ENCODE results near the gene WFDC1.
"Not testable (repeated sequence)": the region's sequence is repeated elsewhere in the genome, so short reads cannot be mapped to it uniquely, and the experiment has no call there.

WFDC1 gene

DNA sequence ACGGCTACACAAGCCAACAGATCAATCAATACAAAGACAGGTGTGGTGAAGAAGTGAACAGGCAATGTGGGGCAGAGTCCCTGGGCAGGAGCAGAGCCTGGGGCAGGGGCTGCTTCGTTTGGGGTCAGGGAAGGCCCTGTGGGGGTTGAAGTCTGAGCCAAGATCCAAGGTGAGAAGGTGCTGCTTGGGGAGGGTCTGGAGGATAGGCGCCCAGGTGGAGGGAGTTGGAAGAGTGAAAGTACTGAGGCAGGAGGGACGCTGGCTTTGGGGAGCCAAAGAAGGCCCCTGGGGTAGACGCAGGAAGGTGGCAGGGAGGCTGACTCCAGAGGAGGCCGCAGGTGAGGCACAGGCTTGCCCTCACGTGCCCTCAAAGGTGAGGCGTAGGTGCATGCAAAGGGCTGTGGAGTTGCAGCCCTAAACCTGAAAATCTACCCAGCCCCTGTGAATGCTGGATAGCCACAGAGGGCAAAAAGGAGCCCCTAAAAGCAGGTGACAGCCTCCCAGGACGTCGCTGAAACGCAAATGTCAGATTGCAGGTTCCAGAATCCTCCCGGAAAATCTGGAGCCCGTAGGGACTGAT lies 33.3 kb downstream of the WFDC1 start:
- no peak for DNase-seq (ENCODE audit: low read depth in 2 of 2)

DNA sequence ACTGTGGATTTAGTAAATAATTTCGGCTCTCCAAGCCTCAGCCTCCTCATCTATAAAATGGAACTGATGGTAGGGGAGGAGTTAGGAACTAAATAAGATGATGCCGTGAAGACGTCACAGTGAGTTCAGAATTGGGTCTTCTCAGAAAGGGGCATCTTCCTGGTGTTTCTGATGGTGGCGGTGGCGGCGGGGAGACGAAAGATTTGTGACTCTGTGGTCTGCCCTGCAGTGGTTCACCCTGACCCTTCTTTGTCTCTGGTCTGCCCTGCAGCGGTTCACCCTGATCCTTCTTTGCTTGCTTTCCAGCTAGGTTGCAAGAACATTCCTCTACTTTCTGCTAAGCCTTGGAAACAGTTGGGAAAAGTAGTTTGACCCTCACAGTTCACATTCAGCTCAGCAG lies 34.3 kb downstream of the WFDC1 start:
- no peak for DNase-seq (ENCODE audit: low read depth in 2 of 2)

DNA sequence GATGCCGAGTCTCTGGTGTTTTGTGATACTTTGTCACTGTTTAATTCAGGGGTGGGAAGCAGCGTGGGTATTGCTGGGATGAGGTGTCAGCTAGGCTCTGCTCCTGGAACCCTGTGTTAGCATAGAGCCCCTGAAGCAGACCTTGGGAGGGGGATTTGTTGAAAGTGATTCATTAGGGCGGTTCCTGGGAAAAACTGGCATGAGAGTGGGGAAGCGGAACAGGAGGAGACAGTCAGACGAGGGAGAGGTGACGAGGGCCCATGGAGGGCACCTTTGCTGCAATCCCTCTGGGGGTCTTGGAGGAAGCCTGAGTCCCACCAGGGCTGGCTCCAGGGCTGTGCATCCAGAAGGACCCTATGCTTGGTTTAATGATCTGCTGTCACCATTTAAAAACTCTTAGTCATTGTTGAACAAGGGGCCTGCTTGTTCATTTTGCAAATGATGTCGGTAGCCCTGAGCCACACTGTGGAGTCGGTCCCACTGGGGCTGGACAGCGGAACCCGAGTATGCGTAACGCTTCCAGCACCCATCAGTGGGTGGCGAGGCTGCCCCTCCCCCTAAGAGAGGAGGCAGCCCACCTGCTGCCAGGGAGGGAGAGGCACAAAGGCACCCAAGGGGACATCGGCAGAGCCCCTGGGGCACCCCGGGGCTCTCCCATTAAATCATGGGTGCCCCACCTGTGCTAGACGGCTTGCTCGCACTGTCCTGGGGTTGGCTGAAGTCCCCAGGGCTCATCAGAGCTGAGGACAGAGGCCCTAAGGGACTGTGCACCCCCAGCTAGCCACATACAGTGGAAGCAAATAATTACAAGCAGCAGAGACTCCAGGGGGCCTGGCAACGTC lies 35.4 kb downstream of the WFDC1 start:
- DNase-seq (ENCODE audit: low read depth in 2 of 2), result no peak

DNA sequence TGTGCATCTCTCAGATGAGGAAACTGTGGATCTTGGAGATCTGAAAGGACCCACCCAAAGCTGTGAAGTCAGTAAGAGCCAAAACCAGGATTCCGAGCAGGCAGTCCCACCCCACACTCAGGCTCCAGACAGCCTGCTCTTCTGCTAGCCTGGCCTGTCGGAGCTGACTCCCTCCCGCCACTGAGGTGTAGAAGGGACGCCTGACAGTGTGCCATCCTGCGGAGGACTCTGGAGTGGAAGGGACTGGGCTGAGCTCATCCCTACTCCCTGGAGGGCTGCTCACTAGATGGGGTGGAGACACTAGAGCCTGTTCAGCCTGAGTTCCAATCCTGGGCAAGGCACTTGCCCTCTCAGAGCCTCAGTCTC lies 36.0 kb downstream of the WFDC1 start:
- no peak for DNase-seq (ENCODE audit: low read depth in 2 of 2)

DNA sequence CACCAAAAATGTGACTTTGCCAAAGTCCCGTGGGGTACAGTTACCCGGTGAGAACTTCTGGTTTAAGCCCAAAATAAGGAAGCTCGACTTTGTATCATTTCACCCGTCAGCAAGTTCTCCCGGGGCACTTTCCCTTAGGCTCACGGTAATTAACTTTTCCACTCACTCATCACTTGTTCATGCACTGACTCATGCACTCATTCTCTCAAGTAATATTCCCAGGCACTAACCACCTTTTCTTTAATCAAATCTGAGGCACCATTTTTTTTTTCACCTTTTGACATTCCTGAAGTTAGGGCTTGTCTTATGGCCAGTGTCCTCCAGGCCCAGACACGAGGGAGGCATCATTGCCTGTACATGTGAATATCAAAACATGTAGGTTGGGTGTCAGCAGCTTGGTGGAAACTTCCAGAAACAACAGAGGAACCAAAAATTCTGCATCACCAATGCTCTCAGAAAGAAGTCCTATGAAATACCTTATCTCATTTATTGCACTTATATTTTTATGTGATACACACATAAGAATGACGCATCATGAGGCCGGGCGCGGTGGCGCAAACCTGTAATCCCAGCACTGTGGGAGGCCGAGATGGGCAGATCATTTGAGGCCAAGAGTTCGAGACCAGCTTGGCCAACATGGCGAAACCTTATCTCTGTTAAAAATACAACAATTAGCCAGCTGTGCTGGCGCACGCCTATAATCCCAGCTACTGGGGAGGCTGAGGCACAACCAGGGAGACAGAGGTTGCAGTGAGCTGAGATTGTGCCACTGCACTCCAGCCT lies 37.5 kb downstream of the WFDC1 start:
- DNase-seq (ENCODE audit: low read depth in 2 of 2), result no peak

DNA sequence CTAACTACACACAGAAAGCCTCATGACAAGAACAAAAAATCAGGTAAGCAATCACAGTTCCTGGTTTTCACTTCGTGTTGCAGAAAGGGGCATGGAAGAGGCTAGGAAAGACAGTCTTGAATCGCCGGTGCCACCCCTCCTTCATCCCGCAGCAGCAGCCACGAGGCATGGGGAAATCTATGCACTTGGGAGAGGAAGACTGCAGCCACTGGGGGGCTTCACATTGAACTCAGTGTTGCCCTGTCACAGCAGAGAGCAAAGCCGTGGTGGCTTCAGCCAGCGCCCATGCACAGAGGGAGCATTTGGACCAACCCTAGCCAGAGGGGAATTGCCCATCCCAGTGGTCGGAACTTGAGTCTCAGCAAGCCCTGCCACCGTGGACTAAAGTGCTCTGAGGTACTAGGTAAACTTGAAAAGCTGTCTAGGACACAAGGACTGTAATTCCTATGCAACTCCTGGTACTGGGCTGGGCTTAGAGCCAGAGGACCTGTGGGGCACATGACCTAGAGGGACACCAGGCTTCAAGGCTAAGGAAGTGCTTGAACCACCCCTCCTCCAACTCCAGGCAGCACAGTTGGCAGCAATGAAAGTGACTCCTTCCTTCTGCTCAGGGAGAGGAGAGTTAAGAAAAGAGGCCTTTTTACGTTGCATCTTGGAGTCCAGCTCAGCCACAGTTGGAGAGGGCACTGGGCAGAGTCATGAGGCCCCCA lies 38.5 kb downstream of the WFDC1 start:
- no peak for DNase-seq (ENCODE audit: low read depth in 2 of 2)

DNA sequence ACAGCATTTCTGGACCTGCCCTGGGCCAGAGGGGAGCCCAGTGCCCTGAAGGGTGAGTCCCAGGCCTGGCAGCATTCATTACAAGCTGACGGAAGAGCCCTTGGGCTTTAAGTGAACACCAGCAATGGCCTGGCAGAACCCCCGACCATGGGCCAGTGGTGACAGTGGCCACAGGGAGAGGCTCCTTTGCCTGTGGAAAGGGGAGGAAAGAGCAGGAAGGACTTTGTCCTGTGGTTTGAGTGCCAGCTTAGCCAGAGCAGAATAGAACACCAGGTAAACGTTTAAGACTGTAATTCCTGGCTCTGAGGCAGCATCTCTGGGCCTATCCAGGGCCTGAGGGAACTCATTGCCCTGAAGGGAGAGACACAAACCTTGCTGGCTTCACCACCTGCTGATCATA lies 39.4 kb downstream of the WFDC1 start:
- DNase-seq (ENCODE audit: low read depth in 2 of 2), result no peak

DNA sequence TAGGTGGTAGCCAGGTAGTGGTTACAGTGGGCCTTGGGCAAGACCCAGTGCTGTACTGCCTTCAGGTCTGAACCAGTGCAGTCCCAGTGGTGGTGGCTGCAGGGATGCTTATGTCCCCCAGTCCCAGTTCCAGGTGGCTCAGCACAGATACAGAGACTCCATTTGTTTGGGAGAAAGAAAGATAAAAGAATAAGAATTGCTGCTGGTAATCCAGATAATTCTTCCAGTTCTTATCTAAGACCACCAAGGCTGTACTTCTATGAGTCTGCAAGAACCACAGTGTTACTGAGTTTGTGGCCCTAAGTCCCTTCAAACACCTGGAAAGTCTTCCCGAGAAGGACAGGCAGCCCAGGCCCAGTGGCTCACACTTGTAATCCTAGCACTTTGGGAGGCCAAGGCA lies 39.8 kb downstream of the WFDC1 start:
- DNase-seq (ENCODE audit: low read depth in 2 of 2), result no peak

DNA sequence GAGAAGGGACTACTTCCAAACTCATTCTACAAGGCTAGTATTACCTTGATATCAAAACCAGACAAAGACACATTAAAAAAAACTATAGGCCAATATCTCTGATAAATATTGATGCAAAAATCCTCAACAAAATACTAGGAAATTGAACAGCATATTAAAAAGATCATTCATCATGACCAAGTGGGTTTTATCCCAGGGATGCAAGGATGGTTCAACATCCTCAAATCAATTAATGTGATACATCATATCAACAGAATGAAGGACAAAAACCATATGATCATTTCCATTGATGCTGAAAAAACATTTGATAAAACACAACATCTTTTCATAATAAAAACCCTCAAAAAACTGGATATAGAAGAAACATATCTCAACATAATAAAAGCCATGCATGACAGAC lies 42.6 kb downstream of the WFDC1 start:
- not testable (repeated sequence) for DNase-seq (ENCODE audit: low read depth in 2 of 2)

DNA sequence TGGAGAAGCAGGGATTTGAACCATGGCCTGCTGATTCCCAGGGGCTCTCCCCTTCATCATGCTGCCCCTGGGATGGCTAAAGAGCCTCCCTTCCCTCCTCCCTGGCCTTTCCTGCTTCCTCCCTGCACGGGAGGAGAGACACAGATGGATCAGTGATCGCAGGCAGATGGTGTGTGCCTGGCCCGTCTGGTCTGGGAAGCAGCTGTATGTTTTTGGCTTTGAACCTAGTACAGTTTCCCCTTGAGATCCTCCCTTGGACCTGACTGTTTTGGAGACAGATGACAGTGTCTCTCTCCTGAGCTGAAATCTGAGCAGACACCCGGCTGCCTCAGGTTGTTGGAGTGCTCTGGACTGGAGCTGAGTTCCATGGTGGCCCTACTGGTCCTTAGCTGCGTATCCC lies 44.6 kb downstream of the WFDC1 start:
- no peak for DNase-seq (ENCODE audit: low read depth in 2 of 2)

DNA sequence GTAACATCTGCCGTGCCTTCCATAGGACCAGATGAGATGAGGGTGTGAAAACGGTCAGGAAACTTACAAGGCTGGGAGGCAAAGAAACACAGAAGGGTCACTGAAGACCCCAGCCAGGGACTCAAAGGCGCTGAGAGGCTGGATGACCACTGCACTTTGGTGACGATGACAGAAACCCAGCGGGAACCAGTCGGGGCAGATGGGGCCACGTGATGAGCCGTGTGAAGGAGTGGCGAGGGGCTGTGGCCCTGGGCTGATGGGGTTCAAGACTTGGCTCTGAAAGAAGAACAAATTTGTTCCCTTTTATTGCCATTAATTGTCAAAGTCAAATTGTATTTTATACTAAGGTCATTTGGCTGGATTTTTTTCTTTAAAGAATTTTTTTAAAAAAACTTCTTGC lies 45.1 kb downstream of the WFDC1 start:
- DNase-seq (ENCODE audit: low read depth in 2 of 2), result no peak

DNA sequence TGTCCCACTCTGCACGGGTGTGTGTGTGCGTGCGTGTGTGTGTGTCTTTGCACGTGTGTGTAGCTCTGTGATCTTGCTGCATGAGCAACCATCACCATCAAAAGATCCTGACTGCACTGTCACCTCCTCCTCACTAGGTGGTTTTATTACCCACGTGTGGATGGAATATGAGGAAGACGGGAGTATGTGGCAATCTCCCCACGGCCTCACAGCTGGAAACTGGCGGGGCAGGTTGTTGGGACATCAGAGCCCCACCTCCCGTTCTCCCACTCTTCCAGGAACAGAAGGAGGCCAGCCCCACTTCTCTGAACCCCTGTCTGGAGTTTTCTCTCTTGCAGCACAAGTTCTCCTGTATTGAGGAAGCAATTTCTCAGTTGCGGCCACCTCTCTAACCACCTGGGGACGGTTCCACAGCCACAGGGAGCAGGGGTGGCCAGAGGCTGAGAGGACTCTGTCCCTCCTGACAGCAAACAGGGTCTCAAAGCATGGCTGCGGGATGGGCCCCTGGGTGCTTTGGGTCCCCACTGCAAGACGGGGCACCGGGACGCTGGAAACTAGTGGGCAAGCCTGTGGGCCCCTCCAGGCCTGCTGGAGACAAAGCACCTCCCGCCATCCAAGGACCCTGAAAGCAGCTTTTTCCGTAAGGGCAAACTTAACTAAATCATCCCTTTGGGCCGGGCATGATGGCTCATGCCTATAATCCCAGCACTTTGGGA lies 45.8 kb downstream of the WFDC1 start:
- no peak for DNase-seq (ENCODE audit: low read depth in 2 of 2)

DNA sequence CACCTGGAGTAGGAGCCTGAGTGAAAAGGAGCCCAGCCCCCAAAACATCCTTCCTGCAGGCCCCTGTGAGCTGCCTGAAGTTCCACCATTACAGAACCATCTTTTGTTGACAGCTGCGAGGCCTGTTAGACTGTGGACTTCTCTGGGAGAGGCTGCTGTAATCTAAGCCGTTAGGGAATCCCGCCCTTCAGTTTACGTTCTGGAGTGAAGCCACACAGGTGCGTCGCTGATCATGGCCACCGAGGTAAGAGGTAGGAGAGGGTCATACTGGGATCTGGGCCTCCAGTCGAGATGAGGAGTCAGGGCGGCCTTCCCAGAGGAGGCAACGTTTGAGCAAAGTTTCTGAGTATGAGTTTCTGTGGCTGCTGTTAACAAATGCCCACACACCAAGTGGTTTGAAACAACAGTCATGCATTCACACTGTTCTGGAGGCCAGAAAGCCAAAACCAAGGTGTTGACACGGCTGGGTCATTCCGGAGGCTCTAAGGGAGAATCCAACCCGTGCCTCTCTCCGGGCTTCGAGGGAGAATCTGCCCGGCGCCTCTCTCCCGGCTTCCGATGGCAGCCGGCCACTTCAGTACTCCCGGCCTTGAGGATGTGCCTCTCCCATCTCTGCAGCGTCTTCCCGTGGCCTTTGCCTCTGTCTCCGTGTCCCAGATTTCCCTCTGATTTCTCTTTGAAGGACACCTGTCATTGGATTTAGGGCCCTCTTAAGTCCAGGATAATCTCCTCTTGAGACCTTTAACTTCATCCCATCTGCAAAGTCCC lies 47.0 kb downstream of the WFDC1 start:
- no peak for DNase-seq (ENCODE audit: low read depth in 2 of 2)

DNA sequence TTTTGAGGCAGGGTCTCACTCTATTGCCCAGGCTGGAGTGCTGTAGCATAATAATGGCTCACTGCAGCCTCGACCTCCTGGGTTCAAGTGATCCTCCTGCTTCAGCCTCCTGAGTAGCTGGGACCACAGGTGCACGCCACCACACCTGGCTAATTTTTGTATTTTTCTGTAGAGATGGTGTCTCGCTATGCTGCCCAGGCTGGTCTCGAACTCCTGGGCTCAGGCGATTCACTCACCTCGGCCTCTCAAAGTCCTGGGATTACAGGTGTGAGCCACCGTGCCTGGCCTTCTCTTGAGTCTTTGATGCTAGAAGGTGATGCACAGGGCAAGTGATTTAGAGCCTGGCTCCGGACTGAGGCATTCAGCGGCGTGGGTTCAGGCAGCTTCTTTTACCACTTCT lies 49.1 kb downstream of the WFDC1 start:
- not testable (repeated sequence) for DNase-seq (ENCODE audit: low read depth in 2 of 2)

DNA sequence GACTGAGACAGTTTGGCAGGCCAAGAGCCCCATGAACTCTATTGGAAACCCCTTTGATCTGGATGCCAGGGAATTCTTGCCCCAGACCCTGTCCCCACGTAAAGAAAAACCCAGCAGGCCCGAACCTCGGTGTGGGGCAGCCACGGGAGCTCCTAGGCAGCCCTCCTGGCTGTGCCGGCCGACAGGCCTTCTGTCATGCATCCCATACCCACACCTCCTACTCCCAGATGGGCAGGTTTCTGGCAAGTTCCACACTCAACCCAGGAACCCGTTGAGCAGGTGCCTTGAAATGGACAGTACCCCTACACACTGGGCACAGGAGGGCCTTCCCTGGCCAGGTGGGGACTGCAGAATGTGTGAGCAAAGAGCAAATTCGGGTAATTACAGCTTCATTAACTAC lies 50.1 kb downstream of the WFDC1 start:
- DNase-seq (ENCODE audit: low read depth in 2 of 2), result no peak

DNA sequence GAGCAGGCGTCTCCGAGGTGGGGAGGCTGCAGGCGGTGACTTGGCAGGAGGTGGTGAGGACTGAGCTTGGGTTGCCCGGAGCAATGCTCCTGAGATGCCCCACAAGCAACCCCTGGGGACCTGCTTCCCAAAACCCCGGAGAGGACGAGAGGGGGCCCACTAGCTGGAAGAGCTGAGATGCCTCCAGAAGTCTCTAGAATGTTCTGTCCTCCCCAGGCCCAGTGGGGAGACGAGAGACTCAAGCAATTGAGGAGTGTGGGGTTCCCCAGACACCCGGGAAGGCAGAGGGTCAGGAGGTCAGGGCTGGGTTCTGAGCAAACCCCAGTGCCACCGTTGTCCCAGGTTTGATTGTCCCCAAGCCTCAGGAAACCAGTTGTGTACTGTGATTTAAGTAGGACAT lies 52.5 kb downstream of the WFDC1 start:
- no peak for DNase-seq (ENCODE audit: low read depth in 2 of 2)

DNA sequence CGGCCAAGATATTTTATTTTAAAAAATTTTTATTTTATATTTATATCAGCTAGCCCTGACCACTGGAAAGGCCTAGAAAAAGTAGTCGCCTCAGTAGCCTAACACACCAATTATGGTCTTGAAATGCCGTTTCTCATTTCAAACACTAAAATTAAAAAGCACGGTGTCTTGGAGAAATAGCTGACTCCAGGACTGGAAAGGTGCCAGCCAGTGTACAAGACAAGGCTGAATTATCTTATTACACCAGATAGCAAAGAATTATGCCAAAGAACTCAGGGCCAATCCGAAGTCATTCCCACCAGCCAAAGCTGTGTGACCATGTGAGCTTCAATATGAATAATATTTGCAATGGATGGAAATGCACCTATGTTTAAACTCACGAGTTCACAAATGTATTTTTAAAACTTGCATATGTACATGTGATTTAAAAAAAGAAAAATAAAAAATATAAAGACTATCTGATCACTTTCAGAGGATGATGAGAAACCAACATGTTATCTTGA lies 53.8 kb downstream of the WFDC1 start:
- DNase-seq (ENCODE audit: low read depth in 2 of 2), result no peak

DNA sequence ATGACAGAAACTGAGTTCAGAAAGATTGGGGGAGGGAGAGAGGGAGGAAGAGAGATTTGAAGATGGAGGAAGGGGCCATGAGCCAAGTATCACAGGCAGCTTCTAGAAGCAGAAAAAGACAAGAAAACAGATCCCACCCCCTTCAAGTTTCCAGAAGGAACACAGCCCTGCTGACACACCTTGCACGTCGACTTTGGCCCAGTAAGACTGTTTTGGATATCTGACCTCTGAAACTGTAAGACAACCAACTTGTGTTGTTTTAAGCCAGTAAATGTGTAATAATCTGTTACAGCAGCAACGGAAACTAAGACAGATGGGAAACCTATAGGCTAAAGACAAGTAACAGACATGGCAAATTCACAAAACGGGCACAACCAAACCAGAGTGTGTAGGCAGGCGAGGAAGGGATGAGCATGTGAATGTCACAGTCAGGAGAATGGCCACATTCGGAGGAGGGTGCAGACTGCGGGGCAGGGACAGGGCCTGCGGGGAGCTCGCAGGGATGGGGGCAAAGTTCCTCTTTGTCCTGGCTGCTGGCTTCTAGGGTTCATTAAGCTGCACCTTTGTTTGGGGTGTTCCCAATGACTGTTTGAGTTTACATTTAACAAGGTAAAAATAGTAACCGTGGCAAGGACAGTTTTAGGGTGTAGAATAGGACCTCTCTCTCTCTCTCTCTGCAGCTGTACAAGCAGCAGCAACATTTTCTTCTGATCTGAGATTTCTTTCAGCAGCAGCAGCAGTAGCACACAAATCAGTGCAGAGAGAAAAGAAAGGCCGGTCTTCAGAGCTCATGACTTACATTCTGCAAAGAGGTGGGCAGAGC lies 55.4 kb downstream of the WFDC1 start:
- DNase-seq (ENCODE audit: low read depth in 2 of 2), result no peak

DNA sequence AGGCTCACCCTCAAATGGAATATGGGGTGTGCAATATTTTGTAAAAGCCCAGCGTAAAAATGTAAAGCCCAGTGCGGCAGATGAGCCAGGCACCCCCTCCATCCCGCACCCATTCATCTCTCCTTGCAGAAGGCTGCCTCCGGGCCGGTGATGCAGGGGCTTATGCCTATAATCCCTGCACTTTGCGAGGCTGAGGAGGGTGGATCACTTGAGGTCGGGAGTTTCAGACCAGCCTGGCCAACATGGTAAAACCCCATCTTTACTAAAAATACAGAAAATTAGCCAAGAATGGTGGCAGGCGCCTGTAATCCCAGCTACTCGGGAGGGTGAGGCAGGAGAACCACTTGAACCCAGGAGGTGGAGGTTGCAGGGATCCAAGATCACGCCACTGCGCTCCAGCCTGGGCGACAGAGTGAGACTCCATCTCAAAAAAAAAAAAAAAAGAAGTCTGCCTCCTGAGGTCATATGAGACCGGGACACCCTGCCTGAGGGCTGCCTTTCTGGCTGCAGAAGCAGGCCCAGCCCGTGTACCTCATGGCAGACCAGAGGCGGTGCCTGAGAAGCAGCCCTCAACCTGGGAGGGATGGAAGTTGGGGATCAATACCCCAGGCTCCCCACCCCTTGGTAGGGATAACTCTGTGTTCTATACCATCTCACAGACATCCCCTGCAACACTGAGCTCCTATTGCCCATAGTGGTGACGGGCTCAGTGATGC lies 56.2 kb downstream of the WFDC1 start:
- DNase-seq (ENCODE audit: low read depth in 2 of 2), result no peak
